ENCODE data around the gene ITGA5.

The ITGA5 gene

DNA sequence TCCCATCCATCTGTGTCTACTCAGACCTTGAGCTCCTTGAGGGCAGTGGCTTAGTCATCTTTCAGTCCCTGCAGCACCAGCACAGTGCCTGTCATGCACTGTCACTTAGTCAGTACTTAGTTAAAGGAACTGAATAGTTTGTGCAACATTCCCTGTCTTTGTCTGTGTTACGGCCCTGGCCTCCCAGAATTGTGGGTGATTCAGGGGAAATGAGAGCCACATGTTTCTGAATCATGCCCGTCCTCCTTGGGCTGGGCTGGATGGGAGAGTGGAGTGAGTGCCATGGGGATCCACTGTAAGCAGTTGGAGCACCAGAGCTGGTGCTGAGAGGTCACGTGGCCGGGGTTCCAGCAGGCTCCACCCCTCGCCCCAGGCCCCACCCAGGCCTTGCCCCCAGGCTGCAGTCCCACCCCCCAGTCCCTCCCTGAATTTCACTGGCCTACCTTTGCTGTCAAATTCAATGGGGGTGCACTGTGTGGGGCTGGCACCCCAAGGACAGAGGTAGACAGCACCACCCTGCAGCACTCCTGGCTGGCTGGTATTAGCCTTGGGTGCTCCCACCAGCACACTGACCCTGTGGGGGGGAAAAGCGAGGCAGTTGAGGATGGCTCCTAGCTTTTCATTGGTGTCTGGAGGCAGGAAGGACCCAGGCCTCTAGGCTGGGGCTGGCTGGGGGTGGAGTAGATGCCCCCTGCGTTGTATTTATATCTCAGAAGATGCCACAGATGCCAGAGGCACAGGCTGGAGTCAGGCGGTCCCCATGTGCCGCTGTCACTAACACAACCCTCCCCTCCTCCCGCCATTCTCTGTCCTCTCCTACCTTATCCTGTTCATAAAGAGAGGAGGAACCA is 7.5 kb downstream of the ITGA5 start:
- DNase-seq (ENCODE audit: low spot score) = no peak

- no peak for DNase-seq (ENCODE audit: low spot score)
Observed at GRCh38 chr12:54409267-54409666, 9.8 kb downstream of the ITGA5 start.

- DNase-seq (ENCODE audit: low spot score) = no peak
Observed at GRCh38 chr12:54407183-54407905, 11.7 kb downstream of the ITGA5 start.

DNA sequence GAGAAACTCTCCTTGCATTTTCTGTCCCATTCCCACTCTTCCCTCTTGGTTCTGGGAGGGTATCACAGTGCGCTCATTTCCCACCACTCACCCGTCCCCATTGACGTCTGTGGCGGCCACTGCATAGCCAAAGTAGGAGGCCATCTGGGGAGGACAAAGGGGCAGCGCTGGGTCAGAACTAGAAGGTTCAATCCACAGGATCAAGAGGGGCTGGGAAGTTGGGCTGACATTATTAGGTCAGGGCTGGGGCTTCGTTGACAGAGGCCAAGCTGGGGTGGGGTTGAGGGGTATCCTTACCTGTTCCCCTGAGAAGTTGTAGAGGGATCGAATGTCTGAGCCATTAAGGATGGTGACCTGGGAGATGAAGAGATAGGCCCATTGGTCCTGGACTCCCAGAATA is 13.5 kb downstream of the ITGA5 start:
- no peak for DNase-seq (ENCODE audit: low spot score)

GRCh38 chr12:54405106-54405505 is 14.0 kb downstream of the ITGA5 start:
- DNase-seq (ENCODE audit: low spot score) = no peak

- DNase-seq (ENCODE audit: low spot score) = peak; percentile 67
Observed at GRCh38 chr12:54404061-54405004, 14.7 kb downstream of the ITGA5 start.

DNA sequence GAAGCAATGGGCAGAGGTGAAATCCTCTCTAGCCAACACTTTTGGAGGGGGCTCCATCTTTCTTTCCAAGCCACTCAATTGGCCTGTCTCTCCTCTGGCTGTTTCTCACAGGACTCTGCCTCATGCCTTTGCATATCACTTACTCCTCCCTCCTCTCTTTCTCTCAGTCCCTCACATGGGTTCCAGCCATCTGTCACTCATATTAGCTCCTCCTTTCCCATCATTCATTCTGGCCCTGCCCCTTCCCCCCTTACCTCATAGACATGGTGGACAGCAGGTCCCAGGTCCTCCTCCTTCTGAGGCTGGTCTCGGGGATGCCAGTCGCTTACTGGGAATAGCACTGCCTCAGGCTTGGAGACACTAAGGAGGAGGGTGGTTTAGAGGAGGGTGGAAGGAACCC is 17.9 kb downstream of the ITGA5 start:
- no peak for DNase-seq (ENCODE audit: low spot score)

DNA sequence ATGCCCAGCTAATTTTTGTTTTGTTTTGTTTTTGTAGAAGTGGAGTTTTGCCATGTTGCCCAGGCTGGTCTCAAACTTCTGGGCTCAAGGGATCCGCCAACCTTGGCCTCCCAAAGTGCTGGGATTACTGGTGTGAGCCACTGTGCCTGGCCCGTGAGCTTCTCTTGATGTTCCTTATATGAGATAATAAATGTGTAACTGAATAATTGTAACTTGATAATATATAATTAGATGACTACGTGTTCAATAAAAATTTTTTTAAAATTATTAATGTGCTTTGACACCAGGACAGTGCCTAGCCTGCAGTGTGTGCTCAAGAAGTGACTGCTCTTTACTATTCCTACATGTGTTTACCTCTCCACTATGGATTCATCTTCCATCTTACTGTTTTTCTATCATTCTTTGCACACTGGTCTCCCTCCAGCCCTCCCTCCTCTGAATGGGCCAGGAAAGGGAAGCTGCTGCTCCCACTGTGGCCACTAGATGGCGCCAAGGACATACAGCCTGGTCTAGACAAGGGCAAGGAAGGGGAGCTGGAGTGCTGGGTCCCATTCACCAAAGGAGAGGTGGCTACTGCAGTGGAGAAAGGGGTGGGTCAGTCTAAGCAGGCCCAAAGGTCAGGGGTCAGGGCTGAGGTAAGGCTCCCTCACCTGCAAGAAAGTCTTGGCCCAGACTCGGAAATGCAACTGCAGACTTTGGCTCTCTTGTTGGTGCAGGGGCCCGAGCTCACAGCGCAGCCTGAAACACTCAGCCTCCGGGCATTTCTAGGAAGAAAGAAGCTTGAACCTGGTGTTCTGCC is 19.9 kb downstream of the ITGA5 start:
- DNase-seq (ENCODE audit: low spot score) = peak; percentile 88

- DNase-seq (ENCODE audit: low spot score) = no peak
Observed at GRCh38 chr12:54398218-54398617, 20.8 kb downstream of the ITGA5 start.

DNA sequence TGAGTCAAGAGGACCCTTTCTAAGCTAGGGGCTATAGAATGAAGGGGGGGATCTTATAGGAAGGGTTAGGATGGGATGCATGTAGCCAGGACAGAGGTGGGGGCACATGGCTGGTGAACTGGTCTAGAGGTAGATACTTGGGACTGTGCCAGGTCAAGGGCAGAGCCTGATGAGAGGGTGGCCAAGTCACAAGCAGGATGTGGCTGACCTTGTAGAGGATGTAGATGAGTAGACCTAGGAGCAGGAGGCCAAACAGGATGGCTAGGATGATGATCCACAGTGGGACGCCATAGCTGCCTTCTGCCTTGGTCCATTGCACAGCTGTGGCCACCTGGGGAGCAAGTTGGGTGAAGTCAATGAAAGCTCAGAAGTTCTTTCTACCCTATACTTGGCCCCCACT is 21.9 kb downstream of the ITGA5 start:
- DNase-seq (ENCODE audit: low spot score) = no peak

- DNase-seq (ENCODE audit: low spot score) = no peak
Observed at GRCh38 chr12:54395545-54395944, 23.5 kb downstream of the ITGA5 start.

DNA sequence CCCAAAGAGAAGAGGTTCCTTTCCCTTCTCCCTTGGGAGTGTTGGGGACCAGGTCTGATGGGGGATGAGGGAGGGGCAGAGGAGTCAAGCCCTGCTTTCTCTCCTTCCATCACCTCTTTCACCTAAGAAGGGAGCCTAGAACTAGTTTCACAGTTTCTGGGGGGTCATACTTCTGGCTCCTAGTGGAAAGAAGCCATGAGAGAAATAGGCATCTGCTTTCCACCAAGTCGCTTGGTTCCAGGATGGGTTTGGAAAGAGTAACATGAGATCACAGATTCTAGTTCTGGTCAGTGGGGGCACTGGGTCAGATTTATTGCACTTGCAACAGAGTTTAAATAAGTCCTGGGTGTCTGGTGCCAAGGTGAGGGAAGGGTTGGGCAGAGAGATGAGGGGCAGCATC is 24.1 kb downstream of the ITGA5 start:
- no peak for DNase-seq (ENCODE audit: low spot score)

- peak; percentile 67 for DNase-seq (ENCODE audit: low spot score)
Observed at GRCh38 chr12:54394281-54394719, 24.8 kb downstream of the ITGA5 start.

- no peak for DNase-seq (ENCODE audit: low spot score)
Observed at GRCh38 chr12:54393743-54394142, 25.3 kb downstream of the ITGA5 start.

- no peak for DNase-seq (ENCODE audit: low spot score)
Observed at GRCh38 chr12:54393207-54393609, 25.9 kb downstream of the ITGA5 start.

- no peak for DNase-seq (ENCODE audit: low spot score)
Observed at GRCh38 chr12:54392485-54393206, 26.4 kb downstream of the ITGA5 start.

GRCh38 chr12:54390668-54391551 is 28.2 kb downstream of the ITGA5 start:
- DNase-seq (ENCODE audit: low spot score) = peak; percentile 58

- DNase-seq (ENCODE audit: low spot score) = no peak
Observed at GRCh38 chr12:54390176-54390667, 28.8 kb downstream of the ITGA5 start.

DNA sequence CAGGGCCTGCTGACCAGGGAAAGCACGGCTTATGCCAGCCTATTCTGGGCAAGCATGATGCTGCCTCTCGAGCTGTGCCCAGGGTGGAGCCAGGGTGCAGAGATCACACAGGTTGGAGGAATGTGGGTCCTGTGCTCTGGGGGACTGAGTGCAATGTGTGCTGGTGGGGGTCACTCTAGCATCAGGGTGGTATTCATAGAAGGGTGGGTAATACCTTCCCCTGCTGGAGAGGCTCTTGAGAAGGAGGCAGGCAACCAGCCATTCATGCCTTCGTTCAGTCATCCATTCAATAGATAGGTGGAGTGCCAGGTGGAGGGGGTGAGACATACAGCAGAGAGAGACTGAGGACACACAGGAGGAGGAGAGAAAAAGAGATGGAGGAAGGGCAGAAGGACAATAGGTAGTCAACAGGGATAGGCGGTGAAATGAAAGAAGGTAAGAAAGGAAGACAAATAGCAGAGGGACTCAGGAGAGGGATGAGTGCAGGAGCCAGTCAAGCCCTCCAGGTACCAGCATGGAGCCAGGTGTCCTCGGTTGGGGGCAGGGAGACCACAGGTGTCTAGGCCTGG is 29.4 kb downstream of the ITGA5 start:
- no peak for DNase-seq (ENCODE audit: low spot score)
